ENCODE data around the gene CCDC92. TPM values are rescaled to one million over a fixed set of nuclear protein-coding genes. Genes with fewer than 3 reads are reported as not detected.

Gene CCDC92
- total RNA-seq, 1 experiment from 2014 or later = 32.3 TPM

- Mint-ChIP-seq H3K27me3 (ENCODE audit: insufficient read depth, unreplicated experiment) (no peaks in the 10 kb centered on the region), H3K9me3 (ENCODE audit: unreplicated experiment) (no peaks in the 10 kb centered on the region), H3K27ac (ENCODE audit: low read depth, unreplicated experiment) (no peak overlapping the region), H3K4me1 (ENCODE audit: insufficient read depth, unreplicated experiment) (peaks cover 11% of the 10 kb centered on the region), H3K4me3 (ENCODE audit: unreplicated experiment) (no peak overlapping the region), H3K36me3 (ENCODE audit: insufficient read depth, unreplicated experiment) (peaks cover 1% of the 10 kb centered on the region)
- ChIA-PET POLR2A (no interaction called here), CTCF (interaction anchor here (0.6 kb wide), 1 partner anchor 10 kb away, joined by 3 read pairs; no protein-coding TSS in a partner anchor)
- no peak for TF ChIP-seq CTCF (IDR thresholded peaks at IDR 0.05; ENCODE audit: unreplicated experiment)
- DNase-seq (ENCODE audit: unreplicated experiment) = no peak
- BruUV-seq (replicated peaks) = no TSS peak
- intact Hi-C loops (cut with micrococcal nuclease) = no loop called here
Observed at GRCh38 chr12:124020514-124020949, 47.9 kb upstream of the CCDC92 start.

GRCh38 chr12:124019115-124019514 is 46.5 kb upstream of the CCDC92 start:
- no peaks in the 10 kb centered on the region for H3K9me3 Mint-ChIP-seq (ENCODE audit: unreplicated experiment)

GRCh38 chr12:124018539-124018938 is 45.9 kb upstream of the CCDC92 start:
- Mint-ChIP-seq H3K4me3 (ENCODE audit: unreplicated experiment) (no peak overlapping the region), H3K36me3 (ENCODE audit: insufficient read depth, unreplicated experiment) (peaks cover 16% of the 10 kb centered on the region), H3K27me3 (ENCODE audit: insufficient read depth, unreplicated experiment) (no peaks in the 10 kb centered on the region), H3K4me1 (ENCODE audit: insufficient read depth, unreplicated experiment) (no peaks in the 10 kb centered on the region), H3K27ac (ENCODE audit: low read depth, unreplicated experiment) (no peak overlapping the region), H3K9me3 (ENCODE audit: unreplicated experiment) (no peaks in the 10 kb centered on the region)
- no peak for TF ChIP-seq CTCF (IDR thresholded peaks at IDR 0.05; ENCODE audit: unreplicated experiment)
- intact Hi-C loops (cut with micrococcal nuclease) = no loop called here
- BruUV-seq (replicated peaks) = no TSS peak
- POLR2A ChIA-PET = no interaction called here
- CTCF ChIA-PET = interaction anchor here (0.6 to 1.0 kb wide), 2 partner anchors 18 to 139 kb away, joined by 3 read pairs; no protein-coding TSS in a partner anchor
- DNase-seq (ENCODE audit: unreplicated experiment) = no peak

More at GRCh38 chr12:124019115-124019514, 46.5 kb upstream of the CCDC92 start:
- no peak for DNase-seq (ENCODE audit: unreplicated experiment)
- Mint-ChIP-seq H3K4me3 (ENCODE audit: unreplicated experiment) (no peak overlapping the region), H3K27ac (ENCODE audit: low read depth, unreplicated experiment) (no peak overlapping the region), H3K27me3 (ENCODE audit: insufficient read depth, unreplicated experiment) (no peaks in the 10 kb centered on the region), H3K36me3 (ENCODE audit: insufficient read depth, unreplicated experiment) (peaks cover 14% of the 10 kb centered on the region), H3K4me1 (ENCODE audit: insufficient read depth, unreplicated experiment) (peaks cover 3% of the 10 kb centered on the region)
- no TSS peak for BruUV-seq (replicated peaks)
- CTCF ChIA-PET = interaction anchor here (0.6 to 1.0 kb wide), 2 partner anchors 18 to 138 kb away, joined by 3 read pairs; no protein-coding TSS in a partner anchor
- no peak for TF ChIP-seq CTCF (IDR thresholded peaks at IDR 0.05; ENCODE audit: unreplicated experiment)
- intact Hi-C loops (cut with micrococcal nuclease) = no loop called here
- POLR2A ChIA-PET = no interaction called here

- H3K9me3 Mint-ChIP-seq (ENCODE audit: unreplicated experiment) = no peaks in the 10 kb centered on the region
- no peak overlapping the region for H3K27ac Mint-ChIP-seq (ENCODE audit: low read depth, unreplicated experiment)
- no peak overlapping the region for H3K4me3 Mint-ChIP-seq (ENCODE audit: unreplicated experiment)
- H3K27me3 Mint-ChIP-seq (ENCODE audit: insufficient read depth, unreplicated experiment) = no peaks in the 10 kb centered on the region
- H3K36me3 Mint-ChIP-seq (ENCODE audit: insufficient read depth, unreplicated experiment) = peaks cover 29% of the 10 kb centered on the region
- BruUV-seq (replicated peaks) = no TSS peak
- CTCF ChIA-PET = interaction anchor here (0.7 to 1.5 kb wide), 4 partner anchors 15 to 112 kb away, joined by 3 to 6 read pairs (median 4); no protein-coding TSS in a partner anchor
- no peaks in the 10 kb centered on the region for H3K4me1 Mint-ChIP-seq (ENCODE audit: insufficient read depth, unreplicated experiment)
- intact Hi-C loops (cut with micrococcal nuclease) = no loop called here
- DNase-seq (ENCODE audit: unreplicated experiment) = no peak
- TF ChIP-seq CTCF (IDR thresholded peaks at IDR 0.05; ENCODE audit: unreplicated experiment) = no peak
- POLR2A ChIA-PET = interaction anchor here (0.8 kb wide), 1 partner anchor 51 kb away, joined by 3 read pairs; no protein-coding TSS in a partner anchor
Observed at GRCh38 chr12:124017064-124017463, 44.4 kb upstream of the CCDC92 start.

Measured in MCF 10A (cell line).